GM18870 (cell line): Measurements from ENCODE around the gene TMPRSS6.

ENCODE experiments used
- ATAC-seq: cut with Tn5 transposase; IDR thresholded peaks from one replicate; pipeline ENCODE4 v1.9.1; 2021; ENCODE audit warnings: moderate library complexity; ENCODE audit not compliant: unreplicated experiment

The TMPRSS6 gene

GRCh38 chr22:37017356-37017755 lies 92.2 kb downstream of the TMPRSS6 start:
- no peak for ATAC-seq

GRCh38 chr22:37016134-37016910 lies 93.2 kb downstream of the TMPRSS6 start:
- ATAC-seq = no peak

- no peak for ATAC-seq
These were observed 94.0 kb downstream of the TMPRSS6 start for GRCh38 chr22:37015587-37015878.
